WTC11 (cell line): Measurements from ENCODE around the gene GDPGP1. TPM values are rescaled to one million over a fixed set of nuclear protein-coding genes. Genes with fewer than 3 reads are reported as not detected.

ENCODE experiments used
- ATF1 ChIP-seq: sonication (generic); formaldehyde crosslinking; IDR thresholded peaks from 2 replicates; pipeline ENCODE4 v1.8.1; 2023; ENCODE audit warnings: mild to moderate bottlenecking, moderate library complexity, missing genetic modification reagents
- CDX4 ChIP-seq: fragments of 250-450 bp; sonication (Bioruptor Pico); IDR thresholded peaks from 2 replicates; pipeline ENCODE4 v1.9.0; 2021; ENCODE audit warnings: moderate library complexity, mild to moderate bottlenecking, inconsistent platforms, borderline replicate concordance
- CREM ChIP-seq: sonication (generic); formaldehyde crosslinking; IDR thresholded peaks from 2 replicates; pipeline ENCODE4 v1.8.1; 2022; ENCODE audit warnings: mild to moderate bottlenecking, missing genetic modification reagents, moderate library complexity
- E2F4 ChIP-seq: sonication (generic); formaldehyde crosslinking; IDR thresholded peaks from 2 replicates; pipeline ENCODE4 v1.8.1; 2022; ENCODE audit warnings: low read depth, mild to moderate bottlenecking, moderate library complexity, missing genetic modification reagents, borderline replicate concordance
- E2F5 ChIP-seq: sonication (generic); formaldehyde crosslinking; IDR thresholded peaks from 2 replicates; pipeline ENCODE4 v1.8.1; 2022; ENCODE audit warnings: mild to moderate bottlenecking, moderate library complexity, missing genetic modification reagents
- ERG ChIP-seq: fragments of 250-450 bp; sonication (Bioruptor Pico); IDR thresholded peaks from 2 replicates; pipeline ENCODE4 v1.8.0; 2021; ENCODE audit warnings: mild to moderate bottlenecking
- FOXJ3 ChIP-seq: sonication (generic); formaldehyde crosslinking; IDR thresholded peaks from 2 replicates; pipeline ENCODE4 v1.9.0; 2021; ENCODE audit warnings: missing genetic modification reagents, mild to moderate bottlenecking, borderline replicate concordance
- FOXK1 ChIP-seq: sonication (generic); formaldehyde crosslinking; IDR thresholded peaks from 2 replicates; pipeline ENCODE4 v1.8.0; 2022; ENCODE audit warnings: mild to moderate bottlenecking, moderate library complexity, missing genetic modification reagents
- FOXP1 ChIP-seq: sonication (generic); formaldehyde crosslinking; IDR thresholded peaks from 2 replicates; pipeline ENCODE4 v1.8.0; 2022; ENCODE audit warnings: missing genetic modification reagents, mild to moderate bottlenecking, moderate library complexity, borderline replicate concordance
- FOXP4 ChIP-seq: sonication (generic); formaldehyde crosslinking; IDR thresholded peaks from 2 replicates; pipeline ENCODE4 v1.8.0; 2022; ENCODE audit warnings: mild to moderate bottlenecking, missing genetic modification reagents
- HMGXB4 ChIP-seq: sonication (generic); formaldehyde crosslinking; IDR thresholded peaks from 2 replicates; pipeline ENCODE4 v1.8.1; 2023; ENCODE audit warnings: mild to moderate bottlenecking, moderate library complexity, missing genetic modification reagents
- IRF2 ChIP-seq: sonication (generic); formaldehyde crosslinking; IDR thresholded peaks from 2 replicates; pipeline ENCODE4 v1.8.0; 2022; ENCODE audit warnings: low read depth, missing genetic modification reagents, borderline replicate concordance
- JAZF1 ChIP-seq: fragments of 250-450 bp; sonication (Bioruptor Pico); IDR thresholded peaks from 2 replicates; pipeline ENCODE4 v1.9.0; 2021; ENCODE audit warnings: moderate library complexity, mild to moderate bottlenecking, inconsistent platforms
- MAX ChIP-seq: sonication (generic); formaldehyde crosslinking; IDR thresholded peaks from 2 replicates; pipeline ENCODE4 v1.8.0; 2022; ENCODE audit warnings: mild to moderate bottlenecking, missing genetic modification reagents
- MLX ChIP-seq: sonication (generic); formaldehyde crosslinking; IDR thresholded peaks from 2 replicates; pipeline ENCODE4 v1.8.1; 2023; ENCODE audit warnings: mild to moderate bottlenecking, missing genetic modification reagents, moderate library complexity
- OVOL2 ChIP-seq: fragments of 250-450 bp; sonication (Bioruptor Pico); IDR thresholded peaks from 2 replicates; pipeline ENCODE4 v1.9.0; 2021; ENCODE audit warnings: mild to moderate bottlenecking, borderline replicate concordance
- PRDM15 ChIP-seq: sonication (generic); formaldehyde crosslinking; IDR thresholded peaks from 2 replicates; pipeline ENCODE4 v1.8.0; 2022; ENCODE audit warnings: missing genetic modification reagents
- PREB ChIP-seq: sonication (generic); formaldehyde crosslinking; IDR thresholded peaks from 2 replicates; pipeline ENCODE4 v1.8.1; 2022; ENCODE audit warnings: mild to moderate bottlenecking, missing genetic modification reagents, moderate library complexity, borderline replicate concordance
- SMAD4 ChIP-seq: sonication (generic); formaldehyde crosslinking; IDR thresholded peaks from 2 replicates; pipeline ENCODE4 v1.8.0; 2022; ENCODE audit warnings: mild to moderate bottlenecking, missing genetic modification reagents
- ZNF138 ChIP-seq: sonication (generic); formaldehyde crosslinking; conservative IDR thresholded peaks from 2 replicates; pipeline ENCODE4 v1.8.1; 2022; ENCODE audit warnings: mild to moderate bottlenecking, moderate library complexity, missing genetic modification reagents
- ZNF219 ChIP-seq: sonication (generic); formaldehyde crosslinking; IDR thresholded peaks from 2 replicates; pipeline ENCODE4 v1.8.0; 2023; ENCODE audit warnings: missing genetic modification reagents, mild to moderate bottlenecking, borderline replicate concordance
- ZNF416 ChIP-seq: fragments of 250-450 bp; sonication (Bioruptor Pico); IDR thresholded peaks from 2 replicates; pipeline ENCODE4 v1.9.0; 2021; ENCODE audit warnings: mild to moderate bottlenecking, inconsistent platforms
- total RNA-seq: library from RNA; stranded (reverse); gene quantifications from 3 replicates; pipeline ENCODE4 v1.2.3, GENCODE V29; 2021

Gene GDPGP1
- total RNA-seq, 1 experiment from 2014 or later: 2.6 TPM

- TF ChIP-seq HMGXB4 (CRISPR knock-in tag) (peak; percentile 78; the same call in 1 of the 2 replicates), JAZF1 (no peak), PRDM15 (CRISPR knock-in tag) (no peak), FOXJ3 (CRISPR knock-in tag) (no peak), ZNF416 (CRISPR knock-in tag) (no peak), FOXP1 (CRISPR knock-in tag) (peak; percentile 67; the same call in 1 of the 2 replicates), MAX (no peak), SMAD4 (no peak), MLX (CRISPR knock-in tag) (no peak), ERG (CRISPR knock-in tag) (no peak), E2F4 (CRISPR knock-in tag) (no peak), ATF1 (CRISPR knock-in tag) (no peak), OVOL2 (no peak), FOXK1 (CRISPR knock-in tag) (0 out of 2 replicates have a peak, but pooled peaks have one; percentile 34), FOXP4 (CRISPR knock-in tag) (0 out of 2 replicates have a peak, but pooled peaks have one; percentile 42), CREM (CRISPR knock-in tag) (no peak), E2F5 (peak; percentile 80; the same call in 1 of the 2 replicates), IRF2 (CRISPR knock-in tag) (no peak), ZNF219 (CRISPR knock-in tag) (no peak), ZNF138 (CRISPR knock-in tag) (no peak), PREB (CRISPR knock-in tag) (no peak), CDX4 (no peak)
These were observed 49.0 kb upstream of the GDPGP1 start (continued) for GRCh38 chr15:90184786-90185704.
